SU-DHL-6 (cell line): Measurements from ENCODE around the gene GBA2.

Source experiments
- H2AFZ ChIP-seq: fragments of 200-600 bp; sonication (generic); 2 replicates; pipeline ENCODE4 v1.6.1; 2014; ENCODE audit warnings: low read depth, mild to moderate bottlenecking, moderate library complexity, mixed read lengths, antibody characterized with exemption, low read length; ENCODE audit not compliant: severe bottlenecking
- H3F3A ChIP-seq: fragments of 200-600 bp; shearing (Covaris generic); 2 replicates; pipeline ENCODE4 v1.6.0; 2016; ENCODE audit warnings: antibody characterized with exemption, mild to moderate bottlenecking; ENCODE audit not compliant: insufficient read depth
- H3K27ac ChIP-seq: fragments of 200-600 bp; sonication (generic); 2 replicates; pipeline ENCODE4 v1.5.1; 2016; ENCODE audit warnings: low read depth, mild to moderate bottlenecking, low read length, moderate library complexity, mixed read lengths
- H3K27me3 ChIP-seq: fragments of 200-600 bp; sonication (generic), shearing (Covaris generic); 2 replicates; pipeline ENCODE4 v1.6.0; 2014; ENCODE audit warnings: mild to moderate bottlenecking, low read length
- H3K36me3 ChIP-seq: fragments of 200-600 bp; sonication (generic); 2 replicates; pipeline ENCODE4 v1.6.1; 2014; ENCODE audit warnings: mild to moderate bottlenecking, low read length, mixed read lengths
- H3K4me2 ChIP-seq: fragments of 300-600, 200-600 bp; shearing (Covaris generic), sonication (generic); 2 replicates; pipeline ENCODE4 v1.6.0; 2014; ENCODE audit warnings: low read length, low read depth, mild to moderate bottlenecking; ENCODE audit not compliant: poor library complexity, severe bottlenecking
- H3K4me3 ChIP-seq: fragments of 200-600 bp; sonication (generic); 2 replicates; pipeline ENCODE4 v1.5.1; 2014; ENCODE audit warnings: antibody characterized with exemption, low read length, mild to moderate bottlenecking, mixed read lengths; ENCODE audit not compliant: insufficient read depth, poor library complexity, severe bottlenecking
- H3K79me2 ChIP-seq: fragments of 200-600 bp; sonication (generic); 2 replicates; pipeline ENCODE4 v1.6.1; 2014; ENCODE audit warnings: mild to moderate bottlenecking, low read length, moderate library complexity; ENCODE audit not compliant: insufficient read depth
- H3K9ac ChIP-seq: fragments of 200-600 bp; sonication (generic); 2 replicates; pipeline ENCODE4 v1.7.0; 2014; ENCODE audit warnings: mild to moderate bottlenecking, low read length
- H3K9me2 ChIP-seq: fragments of 200-600 bp; sonication (generic); replicated peaks from 2 replicates; pipeline ENCODE4 v1.6.1; 2014; ENCODE audit warnings: low read length; ENCODE audit not compliant: insufficient read depth
- H3K9me3 ChIP-seq: fragments of 200-600 bp; sonication (generic); 2 replicates; pipeline ENCODE4 v1.6.1; 2014; ENCODE audit warnings: low read length, mixed read lengths; ENCODE audit not compliant: insufficient read depth
- H4K20me1 ChIP-seq: fragments of 200-600 bp; sonication (generic); 2 replicates; pipeline ENCODE4 v1.6.1; 2014; ENCODE audit warnings: low read depth, mild to moderate bottlenecking, antibody characterized with exemption, low read length, moderate library complexity, mixed read lengths
- CTCF ChIP-seq: fragments of 200-600 bp; sonication (generic); IDR thresholded peaks from one replicate; pipeline ENCODE4 v1.5.1; 2017; ENCODE audit warnings: antibody characterized with exemption, mild to moderate bottlenecking, low read length, moderate library complexity; ENCODE audit not compliant: insufficient read depth, poor library complexity, severe bottlenecking
- EZH2phosphoT487 ChIP-seq: fragments of 200-600 bp; sonication (generic), shearing (Covaris generic); conservative IDR thresholded peaks from 2 replicates; pipeline ENCODE4 v1.6.1; 2018; ENCODE audit warnings: mild to moderate bottlenecking, antibody characterized with exemption, low read length, moderate library complexity, mixed read lengths

The GBA2 gene

GRCh38 chr9:35793461-35793860 lies 44.4 kb upstream of the GBA2 start:
- Histone ChIP-seq H3K4me3 (no peak overlapping the region), H3K9ac (no peak overlapping the region)

GRCh38 chr9:35792826-35793225 lies 43.8 kb upstream of the GBA2 start:
- Histone ChIP-seq H2AFZ (no peak overlapping the region), H4K20me1 (no peaks in the 10 kb centered on the region), H3K36me3 (no peaks in the 10 kb centered on the region), H3K9me3 (no peaks in the 10 kb centered on the region), H3F3A (no peaks in the 10 kb centered on the region), H3K9ac (no peak overlapping the region), H3K4me2 (no peak overlapping the region), H3K27ac (no peak overlapping the region), H3K27me3 (no peaks in the 10 kb centered on the region), H3K79me2 (no peaks in the 10 kb centered on the region), H3K9me2 (no peaks in the 10 kb centered on the region), H3K4me3 (no peak overlapping the region)
- no peak for TF ChIP-seq CTCF
- no peak for TF ChIP-seq EZH2phosphoT487

More at GRCh38 chr9:35793461-35793860, 44.4 kb upstream of the GBA2 start:
- no peaks in the 10 kb centered on the region for H3F3A ChIP-seq
- no peaks in the 10 kb centered on the region for H4K20me1 ChIP-seq
- no peak overlapping the region for H3K27ac ChIP-seq
- H3K27me3 ChIP-seq: no peaks in the 10 kb centered on the region
- H3K9me2 ChIP-seq: no peaks in the 10 kb centered on the region
- no peak overlapping the region for H2AFZ ChIP-seq
- no peak overlapping the region for H3K4me2 ChIP-seq
- no peaks in the 10 kb centered on the region for H3K79me2 ChIP-seq
- no peaks in the 10 kb centered on the region for H3K9me3 ChIP-seq
- TF ChIP-seq CTCF: no peak
- no peak for TF ChIP-seq EZH2phosphoT487
- H3K36me3 ChIP-seq: no peaks in the 10 kb centered on the region

DNA sequence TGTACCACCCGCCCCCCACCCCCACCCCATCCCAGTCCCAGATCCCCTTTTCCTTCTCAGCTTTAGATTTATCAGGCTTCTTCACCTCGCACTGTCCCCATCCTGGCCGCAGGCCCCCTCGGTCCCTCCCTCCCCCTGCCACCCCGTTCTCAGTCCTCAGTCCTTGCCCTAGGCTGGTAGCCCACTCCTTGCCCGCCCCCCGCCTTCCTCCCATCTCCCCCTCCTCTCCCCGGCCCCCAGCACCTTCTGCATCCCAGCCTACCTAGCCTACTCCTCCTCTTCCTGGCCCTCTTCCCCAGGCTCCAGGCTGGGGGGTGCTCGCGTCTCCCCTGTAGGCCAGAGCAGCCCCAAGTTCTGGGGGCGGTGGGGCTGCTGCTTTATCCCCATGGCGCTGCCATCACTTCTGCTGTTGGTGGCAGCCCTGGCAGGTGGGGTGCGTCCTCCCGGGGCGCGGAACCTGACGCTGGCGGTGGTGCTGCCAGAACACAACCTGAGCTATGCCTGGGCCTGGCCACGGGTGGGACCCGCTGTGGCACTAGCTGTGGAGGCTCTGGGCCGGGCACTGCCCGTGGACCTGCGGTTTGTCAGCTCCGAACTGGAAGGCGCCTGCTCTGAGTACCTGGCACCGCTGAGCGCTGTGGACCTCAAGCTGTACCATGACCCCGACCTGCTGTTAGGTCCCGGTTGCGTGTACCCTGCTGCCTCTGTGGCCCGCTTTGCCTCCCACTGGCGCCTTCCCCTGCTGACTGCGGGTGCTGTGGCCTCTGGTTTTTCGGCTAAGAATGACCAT lies 43.2 kb upstream of the GBA2 start:
- Histone ChIP-seq H2AFZ (no peak overlapping the region), H3K4me2 (no peak overlapping the region), H3K27me3 (no peaks in the 10 kb centered on the region), H3K9me2 (no peaks in the 10 kb centered on the region), H3K9me3 (no peaks in the 10 kb centered on the region), H3K36me3 (no peaks in the 10 kb centered on the region), H4K20me1 (no peaks in the 10 kb centered on the region), H3K27ac (no peak overlapping the region), H3F3A (no peaks in the 10 kb centered on the region), H3K4me3 (no peak overlapping the region), H3K9ac (no peak overlapping the region), H3K79me2 (no peaks in the 10 kb centered on the region)
- no peak for TF ChIP-seq EZH2phosphoT487
- no peak for TF ChIP-seq CTCF
